GM19455 (cell line): ENCODE results near the gene UBE2D3.

Experiments used
- ATAC-seq: cut with Tn5 transposase; IDR thresholded peaks from one replicate; pipeline ENCODE4 v1.9.1; 2021; ENCODE audit not compliant: unreplicated experiment

The UBE2D3 gene

DNA sequence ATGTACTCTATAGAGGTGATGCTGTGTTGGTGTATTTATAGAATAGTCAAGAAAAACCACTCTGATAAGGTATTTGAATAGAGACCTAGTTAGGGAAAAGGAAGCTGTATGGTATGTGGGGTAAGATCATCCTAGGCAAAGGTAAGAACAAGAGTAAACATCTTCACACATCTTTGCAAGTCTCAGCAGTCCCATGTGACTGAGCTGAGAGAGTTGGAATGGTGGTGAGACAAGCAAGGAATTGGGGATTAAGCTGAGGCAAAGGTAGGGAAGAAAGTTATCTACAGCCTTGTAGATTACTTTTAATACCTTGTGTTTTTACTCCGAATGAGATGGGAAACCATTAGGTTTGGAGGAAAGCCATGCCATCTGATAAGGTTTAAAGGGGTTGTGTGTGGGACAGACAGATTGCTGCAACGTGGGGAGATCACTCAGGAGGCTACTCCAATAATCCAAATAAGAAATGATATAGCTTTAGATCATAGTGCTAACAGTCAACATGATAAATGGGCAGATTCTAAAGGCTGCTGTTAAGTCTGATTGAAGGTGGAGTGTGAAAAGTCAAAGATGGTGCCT, 34.9 kb downstream of the UBE2D3 start:
- no peak for ATAC-seq

DNA sequence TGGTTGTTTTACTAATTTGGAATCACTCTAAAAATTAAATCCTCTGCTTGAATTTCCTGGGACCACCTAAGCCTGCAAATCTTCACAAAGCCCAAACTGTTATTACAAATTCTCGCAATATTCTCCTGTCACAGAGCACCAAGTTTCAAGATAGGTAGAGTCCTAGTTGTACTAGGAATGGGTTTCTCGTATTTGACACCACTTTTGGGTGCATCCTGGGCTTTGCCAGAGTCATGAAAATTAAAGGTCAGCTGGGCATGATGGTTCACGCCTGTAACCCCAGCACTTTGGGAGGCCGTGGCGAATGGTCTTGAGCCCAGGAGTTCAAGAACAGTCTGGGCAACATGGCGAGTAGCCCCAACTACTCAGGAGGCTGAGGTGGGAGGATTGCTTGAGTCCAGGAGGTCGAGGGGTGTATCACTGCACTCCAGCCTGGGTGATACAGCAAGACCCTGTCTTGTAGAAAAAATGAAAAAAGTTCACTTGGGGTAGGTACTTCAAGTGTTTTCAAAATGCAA, 36.0 kb downstream of the UBE2D3 start:
- no peak for ATAC-seq

DNA sequence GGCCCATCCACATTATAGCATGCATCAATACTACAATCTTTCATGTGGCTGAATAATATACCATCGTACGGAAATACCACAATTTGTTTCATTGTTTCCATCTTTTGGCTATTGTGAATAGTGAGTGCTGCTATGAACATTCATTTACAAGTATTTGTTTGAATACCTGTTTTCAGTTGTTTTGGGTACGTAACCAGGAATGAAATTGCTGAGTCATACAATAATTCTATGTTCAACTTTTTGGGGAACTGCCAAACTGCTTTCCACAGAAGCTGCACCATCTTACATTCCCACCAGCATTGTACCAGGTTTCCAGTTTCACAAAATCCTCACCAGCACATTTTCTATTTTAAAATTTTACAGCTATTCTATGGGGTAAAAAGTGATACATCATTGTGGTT, 38.0 kb downstream of the UBE2D3 start:
- no peak for ATAC-seq

DNA sequence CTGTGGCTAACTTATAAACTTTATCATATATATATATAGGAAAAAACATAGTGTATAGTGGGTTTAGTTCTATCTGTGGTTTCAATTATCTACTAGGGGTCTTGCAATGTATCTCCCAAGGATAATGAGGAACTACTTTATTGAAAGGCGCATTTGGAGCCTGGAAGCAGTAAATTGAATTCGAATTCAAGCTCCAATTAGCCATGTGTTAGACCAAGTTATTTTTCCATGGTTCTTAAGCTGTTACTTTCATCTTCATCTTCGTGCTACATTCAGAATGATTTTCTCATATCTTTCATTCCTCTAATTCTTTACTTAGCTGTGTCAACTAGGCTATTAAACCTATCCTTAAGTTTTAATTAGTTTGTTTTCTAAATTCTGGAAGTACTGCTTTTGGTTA, 39.4 kb downstream of the UBE2D3 start:
- no peak for ATAC-seq

GRCh38 chr4:102787096-102787881, 40.1 kb downstream of the UBE2D3 start:
- no peak for ATAC-seq

DNA sequence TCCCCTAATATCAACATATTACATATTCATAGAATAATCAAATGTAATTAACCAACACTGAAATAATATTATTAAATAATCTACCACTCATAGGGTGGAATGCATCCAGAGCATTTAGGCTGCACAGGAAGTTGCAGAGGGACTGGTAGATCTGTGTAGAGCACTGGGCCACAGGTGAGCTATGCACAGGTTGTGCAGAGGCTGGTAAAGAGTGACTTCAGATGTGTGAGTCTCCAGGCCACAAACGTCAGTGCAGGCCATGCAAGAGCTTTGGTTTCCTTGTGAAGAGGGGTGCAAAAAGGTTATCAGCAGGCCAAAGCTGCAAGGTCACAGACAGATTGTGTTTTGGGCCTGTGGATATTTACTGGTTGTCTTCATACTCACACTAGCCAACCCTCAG, 41.1 kb downstream of the UBE2D3 start:
- ATAC-seq = no peak

GRCh38 chr4:102783006-102783405, 44.3 kb downstream of the UBE2D3 start:
- ATAC-seq = no peak

GRCh38 chr4:102781570-102781969, 45.8 kb downstream of the UBE2D3 start:
- no peak for ATAC-seq

- ATAC-seq = no peak
Measured at GRCh38 chr4:102780476-102781144, 46.7 kb downstream of the UBE2D3 start.

- no peak for ATAC-seq
Measured at GRCh38 chr4:102779204-102779603, 48.1 kb downstream of the UBE2D3 start.

DNA sequence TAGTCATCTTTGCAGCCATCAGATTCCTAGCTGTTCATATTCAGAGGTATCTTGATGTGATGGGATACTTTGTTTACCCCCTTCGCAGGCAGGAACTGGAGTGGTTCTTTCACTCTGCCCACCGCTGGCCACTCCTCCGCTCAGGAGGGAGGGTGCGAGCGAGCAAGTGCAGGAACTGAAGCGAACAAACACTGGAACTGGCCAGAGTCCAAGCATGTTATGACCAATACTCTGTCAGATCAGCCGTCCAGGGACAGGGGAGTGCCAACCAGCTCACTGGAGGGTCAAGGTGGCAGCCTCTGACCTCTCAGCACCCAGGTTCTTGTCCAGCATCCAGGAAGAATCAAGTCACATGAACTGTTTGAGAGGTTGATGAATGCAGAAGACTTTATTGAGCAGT, 48.6 kb downstream of the UBE2D3 start:
- ATAC-seq = no peak

DNA sequence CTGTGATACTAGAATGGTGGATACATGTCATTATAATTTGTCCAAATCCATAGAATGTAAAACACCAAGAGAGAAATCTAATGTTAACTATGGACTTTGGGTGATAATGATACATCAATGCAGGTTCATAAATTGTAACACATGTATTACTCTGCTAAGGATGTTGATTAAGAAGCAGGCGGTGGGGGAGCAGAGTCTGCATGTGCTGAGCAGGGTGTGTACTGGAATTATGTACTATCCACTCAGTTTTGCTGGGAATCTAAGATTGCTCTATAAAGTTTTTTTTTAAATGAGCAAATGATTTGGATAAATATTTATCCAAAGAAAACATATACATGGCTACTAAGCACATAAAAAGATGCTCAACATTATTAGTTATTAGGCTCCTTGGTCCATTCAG, 51.5 kb downstream of the UBE2D3 start:
- no peak for ATAC-seq

DNA sequence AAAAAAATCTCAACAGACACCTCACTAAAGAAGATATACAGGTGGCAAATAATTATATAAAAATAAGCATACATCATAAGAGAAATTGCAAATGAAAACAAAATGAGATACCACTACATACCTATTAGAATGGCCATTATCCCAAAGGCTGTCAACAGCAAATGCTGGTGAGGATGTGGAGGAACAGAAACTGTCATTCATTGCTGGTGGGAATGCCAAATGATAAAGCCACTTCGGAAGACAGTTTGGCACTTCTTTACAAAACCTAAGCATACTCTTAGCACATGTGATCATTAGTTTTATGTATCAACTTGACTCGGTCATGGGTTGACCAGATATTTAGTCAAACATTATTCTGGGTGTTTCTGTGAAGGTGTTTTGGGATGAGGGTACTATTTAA, 53.1 kb downstream of the UBE2D3 start:
- ATAC-seq = no peak

GRCh38 chr4:102772738-102773340, 54.5 kb downstream of the UBE2D3 start:
- no peak for ATAC-seq

DNA sequence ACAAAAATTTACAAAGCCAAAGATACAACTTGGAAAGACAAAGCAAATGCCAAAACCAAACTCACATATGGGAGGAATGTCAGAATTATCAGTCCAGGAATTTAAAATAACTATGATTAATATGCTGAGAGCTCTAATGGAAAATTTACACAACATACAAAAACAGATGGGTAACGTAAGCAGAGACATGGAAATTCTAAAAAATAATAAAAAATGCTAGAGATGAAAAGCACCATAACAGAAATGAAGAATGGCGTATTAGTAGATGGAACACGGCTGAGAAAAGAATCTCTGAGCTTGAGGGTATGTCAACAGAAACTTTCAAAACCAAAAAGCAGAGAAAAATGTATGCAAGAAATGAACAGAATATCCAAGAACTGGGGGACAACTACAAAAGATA, 62.5 kb downstream of the UBE2D3 start:
- ATAC-seq = no peak

- ATAC-seq = no peak
Measured at GRCh38 chr4:102761906-102762305, 65.4 kb downstream of the UBE2D3 start.

- peak; percentile 20 for ATAC-seq
Measured at GRCh38 chr4:102761296-102761701, 66.1 kb downstream of the UBE2D3 start.

- ATAC-seq = peak; percentile 95
Measured at GRCh38 chr4:102760645-102761295, 66.6 kb downstream of the UBE2D3 start, which contains the start of gene MANBA. Gene MANBA, minus strand, starts transcription at chr4:102760968. Its CDS starts 74 bp downstream, at chr4:102760894.

DNA sequence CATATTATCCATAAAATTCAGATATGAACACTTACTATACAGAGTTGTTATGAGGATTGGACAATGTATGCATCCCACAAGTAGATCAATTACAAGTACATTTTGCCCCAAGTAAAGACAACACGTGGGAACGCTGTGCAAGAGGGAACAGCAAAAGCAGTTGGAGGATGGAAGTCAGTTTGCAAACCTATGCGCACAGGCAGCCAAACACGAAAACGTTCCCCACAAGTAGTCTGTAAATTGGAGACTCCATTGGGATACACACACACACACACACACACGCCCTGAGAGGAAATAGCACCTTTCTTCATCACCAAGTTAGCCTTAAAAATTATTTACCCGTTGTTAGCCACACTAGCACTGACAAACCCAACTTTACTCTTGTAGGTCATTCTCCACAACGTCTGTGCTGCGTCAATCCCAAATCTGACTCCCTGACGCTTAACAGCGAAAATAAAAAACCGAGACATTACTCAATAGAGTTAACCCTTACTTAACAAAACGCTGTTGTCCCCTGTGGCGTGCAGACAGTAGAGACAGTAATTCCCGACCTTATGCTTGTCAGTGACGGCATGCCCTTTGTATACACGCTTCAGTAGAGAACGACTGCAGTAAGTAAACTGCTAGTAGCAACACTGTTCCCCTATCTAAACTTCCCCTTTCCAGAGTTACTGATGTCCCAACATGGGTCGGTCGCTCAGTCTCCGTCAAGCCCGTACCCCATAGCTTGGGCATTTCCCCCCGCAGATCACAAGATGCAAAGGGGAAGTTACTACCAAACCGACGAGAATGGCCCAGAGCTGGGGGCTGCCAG, 67.3 kb downstream of the UBE2D3 start:
- ATAC-seq = peak; percentile 51
